Spleen (tissue), 11 donors: ENCODE results near the gene TFDP3. TPM values are rescaled to one million over a fixed set of nuclear protein-coding genes. Genes with fewer than 3 reads are reported as not detected.

Source experiments
- DNase-seq: peaks from one replicate; pipeline ENCODE4 v3.0.0-alpha.2; 2020
- H3K27ac ChIP-seq, 8 donors: fragments of 200-600 bp; sonication (generic) in 7 of 8; 1 replicate in 4 of 8; 2 replicates in 4 of 8; pipeline versions ENCODE4 v1.5.0 to v1.8.0; 2016 to 2021; ENCODE audit warnings: inconsistent platforms in 4 of 8, mild to moderate bottlenecking in 4 of 8, moderate library complexity in 1 of 8
- H3K27me3 ChIP-seq, 7 donors: fragments of 200-600 bp; sonication (generic) in 6 of 7; replicated peaks in 1 of 7; 1 replicate in 4 of 7; 2 replicates in 3 of 7; pipeline versions ENCODE4 v1.5.0 to v1.8.0; 2016 to 2021; ENCODE audit warnings: inconsistent platforms in 3 of 7, mild to moderate bottlenecking in 1 of 7
- H3K36me3 ChIP-seq, 6 donors: fragments of 200-600 bp; sonication (generic) in 5 of 6; 1 replicate in 4 of 6; 2 replicates in 2 of 6; pipeline versions ENCODE4 v1.5.0 to v1.8.0; 2016 to 2021; ENCODE audit warnings: inconsistent platforms in 2 of 6
- H3K4me1 ChIP-seq, 6 donors: fragments of 200-600 bp; sonication (generic) in 5 of 6; 1 replicate in 3 of 6; 2 replicates in 3 of 6; pipeline versions ENCODE4 v1.5.0 to v1.8.0; 2016 to 2021; ENCODE audit warnings: inconsistent platforms in 3 of 6
- H3K4me3 ChIP-seq, 8 donors: fragments of 200-600 bp; sonication (generic) in 7 of 8; 1 replicate in 4 of 8; 2 replicates in 4 of 8; pipeline versions ENCODE4 v1.5.0 to v1.8.0; 2016 to 2021; ENCODE audit warnings: inconsistent platforms in 4 of 8, mild to moderate bottlenecking in 4 of 8, moderate library complexity in 2 of 8
- H3K9me3 ChIP-seq, 8 donors: fragments of 200-600 bp; sonication (generic) in 7 of 8; 1 replicate in 4 of 8; 2 replicates in 4 of 8; pipeline versions ENCODE4 v1.5.0 to v1.8.0; 2016 to 2021; ENCODE audit warnings: inconsistent platforms in 4 of 8
- CTCF ChIP-seq, 11 experiments: fragments of 200-600 bp in 7 of 11; fragments of 450-650 bp in 4 of 11; sonication (generic) in 4 of 11; IDR thresholded peaks in 8 of 11; conservative IDR thresholded peaks in 3 of 11; 1 replicate in 7 of 11; 2 replicates in 4 of 11; pipeline versions ENCODE4 v1.4.0 to v1.8.0; 2016 to 2021; ENCODE audit warnings: antibody characterized with exemption in 11 of 11, inconsistent platforms in 4 of 11, mild to moderate bottlenecking in 1 of 11
- POLR2A ChIP-seq, 3 donors: fragments of 450-650 bp; IDR thresholded peaks; one replicate each; pipeline ENCODE4 v1.5.1; 2017; ENCODE audit warnings: antibody characterized with exemption in 3 of 3, mild to moderate bottlenecking in 1 of 3
- POLR2AphosphoS5 ChIP-seq, 3 donors: sonication (generic); formaldehyde crosslinking; IDR thresholded peaks; one replicate each; pipeline ENCODE4 v1.5.1; 2017; ENCODE audit warnings: antibody characterized with exemption in 3 of 3
- WGBS, 5 donors: extraction: QIAGEN DNeasy Blood & Tissue Kit in 3 of 5; methylation state at CpG; one replicate each; pipeline versions ENCODE4 v1.1.5 to v1.1.7; 2013 to 2018; 5-methylcytosine and 5-hydroxymethylcytosine counted together
- intact Hi-C: fragments of 100-400 bp; cut with DNase I; formaldehyde crosslinking; loops from one replicate; pipeline ENCODE4 v1.15.0; 2023; ENCODE audit warnings: low total_unique reads
- polyA plus RNA-seq, 3 donors: library from polyadenylated mRNA; stranded (reverse); fragments of 200-250 nt; gene quantifications; one replicate each; pipeline ENCODE4 v1.2.1, GENCODE V29; 2013
- total RNA-seq, 7 donors: library from RNA; depleted of rRNA in 3 of 7; stranded (reverse); fragments of >200 nt in 3 of 7; fragmentation: NEBNext Ultra II Directional in 4 of 7; extraction: Animal tissue kit (Norgen Biotek cat#: 25700) in 4 of 7; gene quantifications; one replicate each; pipeline versions ENCODE4 v1.1.0 to v1.2.1, GENCODE V29; 2016 to 2021
- donor health status: healthy with polysubstance abuse.
- donor health status: DM: no; HTN: no; CAD: no; lungs with moderate emphysema.
- donor health status: DM: no; HTN: no; CAD: no.
- donor health status: Bipolar disorder and iron deficiency.
- donor health status: healthy.
- donor health status: DM: no; HTN: no; CAD: no.
- donor health status: DM: yes; HTN: yes; CAD: no.

The TFDP3 gene
- total and polyA plus RNA-seq, 10 donors = not detected

GRCh38 chrX:133254666-133255065, 36.5 kb upstream of the TFDP3 start:
- WGBS, 5 donors = 58 to 86% (median 79%) methylated on average over 3 of the region's 3 CpGs
- intact Hi-C loops = no loop called here

GRCh38 chrX:133251204-133251603, 33.0 kb upstream of the TFDP3 start:
- intact Hi-C loops = no loop called here
- no peak overlapping the region for H3K27ac ChIP-seq
- H3K27me3 ChIP-seq = no peaks in the 10 kb centered on the region
- H3K4me3 ChIP-seq = no peak overlapping the region
- no peak for TF ChIP-seq POLR2AphosphoS5 (IDR thresholded peaks at IDR 0.05)
- no peaks in the 10 kb centered on the region for H3K36me3 ChIP-seq
- H3K4me1 ChIP-seq = no peaks in the 10 kb centered on the region
- DNase-seq = no peak
- 65 to 85% (median 77%) methylated on average over 5 of the region's 5 CpGs for WGBS, 5 donors
- H3K9me3 ChIP-seq = peaks cover 8 to 23% (median 20%) of the 10 kb centered on the region in 8 donors

More at GRCh38 chrX:133254666-133255065, 36.5 kb upstream of the TFDP3 start:
- Histone ChIP-seq H3K4me3 (no peak overlapping the region), H3K36me3 (no peaks in the 10 kb centered on the region), H3K4me1 (no peaks in the 10 kb centered on the region), H3K9me3 (no peaks in the 10 kb centered on the region), H3K27me3 (no peaks in the 10 kb centered on the region), H3K27ac (no peak overlapping the region)
- TF ChIP-seq POLR2AphosphoS5 (IDR thresholded peaks at IDR 0.05) = no peak
- no peak for TF ChIP-seq CTCF (IDR thresholded peaks at IDR 0.05 in 8 of 11, conservative IDR thresholded peaks at IDR 0.05 in 3 of 11)
- no peak for TF ChIP-seq POLR2A (IDR thresholded peaks at IDR 0.05)
- no peak for DNase-seq

- peaks cover 8 to 31% (median 21%) of the 10 kb centered on the region in 8 donors for H3K9me3 ChIP-seq
- no peak for TF ChIP-seq CTCF (IDR thresholded peaks at IDR 0.05 in 8 of 11, conservative IDR thresholded peaks at IDR 0.05 in 3 of 11)
- no peak for TF ChIP-seq POLR2A (IDR thresholded peaks at IDR 0.05)
- TF ChIP-seq POLR2AphosphoS5 (IDR thresholded peaks at IDR 0.05) = no peak
- H3K27me3 ChIP-seq = no peaks in the 10 kb centered on the region
- H3K36me3 ChIP-seq = no peaks in the 10 kb centered on the region
- 73 to 94% (median 83%) methylated on average over 5 of the region's 5 CpGs for WGBS, 5 donors
- no peaks in the 10 kb centered on the region for H3K4me1 ChIP-seq
- no peak for DNase-seq
- intact Hi-C loops = no loop called here
- no peak overlapping the region for H3K4me3 ChIP-seq
- no peak overlapping the region for H3K27ac ChIP-seq
Measured at GRCh38 chrX:133250184-133251100, 32.3 kb upstream of the TFDP3 start.

- intact Hi-C loops = no loop called here
- Histone ChIP-seq H3K27me3 (no peaks in the 10 kb centered on the region), H3K4me3 (no peak overlapping the region), H3K36me3 (no peaks in the 10 kb centered on the region), H3K4me1 (no peaks in the 10 kb centered on the region), H3K27ac (no peak overlapping the region), H3K9me3 (peaks cover 8 to 35% (median 21%) of the 10 kb centered on the region in 8 donors)
- 52 to 74% (median 64%) methylated on average over 4 of the region's 4 CpGs for WGBS, 5 donors
- DNase-seq = no peak
- TF ChIP-seq CTCF (IDR thresholded peaks at IDR 0.05 in 8 of 11, conservative IDR thresholded peaks at IDR 0.05 in 3 of 11) (no peak), POLR2A (IDR thresholded peaks at IDR 0.05) (no peak), POLR2AphosphoS5 (IDR thresholded peaks at IDR 0.05) (no peak)
Measured at GRCh38 chrX:133249266-133250058, 31.3 kb upstream of the TFDP3 start.
